Activated CD8-positive, alpha-beta memory T cell treated with anti-CD3 and anti-CD28 coated beads for 1 hour (primary cell): ENCODE data around the gene PEX1.
A peak's percentile ranks its signal among the peaks of the same experiment; 100 is the strongest.
"Not testable (repeated sequence)": the region's sequence is repeated elsewhere in the genome, so short reads cannot be mapped to it uniquely, and the experiment has no call there.

Experiments
- DNase-seq, 2 donors: peaks; one replicate each; pipeline ENCODE4 v3.0.0-alpha.2; 2020; ENCODE audit warnings: low read depth in 1 of 2; ENCODE audit errors: extremely low read depth in 1 of 2

Gene PEX1

GRCh38 chr7:92462560-92462959 lies 65.8 kb downstream of the PEX1 start:
- DNase-seq, result no peak

GRCh38 chr7:92461027-92462003 lies 67.0 kb downstream of the PEX1 start:
- peak in 1 of 2 donors; percentile 3 for DNase-seq

- DNase-seq, result no peak
Observed at GRCh38 chr7:92460510-92460909, 67.8 kb downstream of the PEX1 start.

GRCh38 chr7:92460109-92460508 lies 68.2 kb downstream of the PEX1 start:
- no peak for DNase-seq

- DNase-seq, result no peak
Observed at GRCh38 chr7:92456236-92456635, 72.1 kb downstream of the PEX1 start.

GRCh38 chr7:92451645-92452044 lies 76.7 kb downstream of the PEX1 start:
- DNase-seq, result no peak

GRCh38 chr7:92448205-92448747 lies 80.0 kb downstream of the PEX1 start:
- DNase-seq, result peak in 1 of 2 donors; percentile 22

DNA sequence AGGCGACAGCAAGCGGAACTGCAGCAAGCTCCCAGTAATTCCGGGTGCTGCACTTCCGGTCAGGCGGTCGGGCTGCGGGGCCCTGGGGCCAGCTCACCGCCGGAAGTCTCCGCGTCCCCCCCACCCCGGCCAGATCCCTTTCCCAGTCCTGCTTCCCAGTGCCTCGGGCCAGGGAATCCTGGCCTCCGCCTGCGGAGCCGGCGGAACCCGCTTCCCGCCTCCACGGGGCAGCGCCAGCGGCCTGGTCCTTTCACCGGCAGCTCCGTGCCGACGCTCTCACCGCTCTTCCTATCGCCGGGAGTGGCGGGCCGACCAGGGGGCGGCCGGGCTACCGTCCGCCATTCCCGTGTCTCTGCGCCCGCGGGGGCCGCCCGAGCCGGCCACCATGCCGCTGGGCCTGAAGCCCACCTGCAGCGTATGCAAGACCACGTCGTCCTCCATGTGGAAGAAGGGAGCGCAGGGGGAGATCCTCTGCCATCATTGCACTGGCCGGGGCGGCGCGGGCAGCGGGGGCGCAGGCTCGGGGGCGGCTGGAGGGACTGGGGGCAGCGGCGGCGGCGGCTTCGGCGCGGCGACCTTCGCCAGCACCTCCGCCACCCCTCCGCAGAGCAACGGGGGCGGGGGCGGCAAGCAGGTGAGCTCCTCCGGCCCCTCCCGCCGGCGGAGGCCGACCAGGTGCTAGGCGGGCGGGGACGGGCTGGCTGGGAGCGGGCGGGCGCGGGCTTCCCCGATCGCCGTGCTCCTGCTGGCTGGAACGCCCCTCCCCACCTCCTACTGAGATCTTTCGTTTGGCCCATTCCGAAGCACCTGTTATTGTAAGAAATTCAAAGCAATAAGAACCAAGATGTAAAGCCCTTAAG lies 80.7 kb downstream of the PEX1 start, which contains the start of gene GATAD1:
TSS of gene GATAD1 (plus strand) at position 138 of the 860 bp plus-strand sequence. CDS start at position 386, 248 bp downstream.
- peak; percentile 51 to 64 for DNase-seq

DNA sequence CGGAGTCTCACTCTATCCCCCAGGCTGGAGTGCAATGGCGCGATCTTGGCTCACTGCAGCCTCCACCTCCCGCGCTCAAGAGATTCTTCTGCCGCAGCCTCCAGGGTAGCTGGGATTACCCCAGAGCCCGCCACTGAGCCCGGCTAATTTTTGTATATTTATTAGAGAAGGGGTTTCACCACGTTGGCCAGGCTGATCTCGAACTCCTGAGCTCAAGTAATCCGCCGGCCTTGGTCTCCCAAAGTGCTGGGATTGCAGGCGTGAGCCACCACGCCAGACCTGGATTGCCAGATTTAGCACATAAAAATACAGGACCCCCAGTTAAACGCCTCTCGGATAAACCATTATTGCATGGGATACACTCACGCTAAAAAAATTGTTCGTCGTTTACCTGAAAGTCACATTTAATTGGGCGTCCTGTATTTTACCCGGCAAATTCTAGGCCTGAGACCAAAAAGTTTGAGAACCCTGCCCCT lies 81.4 kb downstream of the PEX1 start:
- DNase-seq, result no peak

DNA sequence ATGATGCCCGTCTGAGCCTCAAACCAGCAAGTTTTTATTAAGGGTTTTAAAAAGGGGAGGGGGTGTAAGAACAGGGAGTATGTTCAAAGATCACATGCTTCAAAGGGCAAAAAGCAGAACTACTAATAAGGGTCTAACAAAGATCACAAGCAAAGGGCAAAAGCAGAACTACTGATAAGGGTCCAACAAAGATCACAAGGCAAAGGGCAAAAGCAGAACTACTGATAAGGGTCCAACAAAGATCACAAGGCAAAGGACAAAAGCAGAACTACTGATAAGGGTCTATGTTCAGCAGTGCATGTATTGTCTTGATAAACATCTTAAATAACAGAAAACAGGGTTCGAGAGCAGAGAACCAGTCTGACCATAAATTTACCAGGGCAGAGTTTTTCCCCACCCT lies 85.6 kb downstream of the PEX1 start:
- DNase-seq, result not testable (repeated sequence)

- DNase-seq, result no peak
Observed at GRCh38 chr7:92437956-92438491, 90.3 kb downstream of the PEX1 start.
